Limb (tissue), 2 donors: ENCODE measurements around the gene DALRD3.
"Not testable (repeated sequence)": the region's sequence is repeated elsewhere in the genome, so short reads cannot be mapped to it uniquely, and the experiment has no call there.

Source experiments
- DNase-seq, 2 donors: peaks; one replicate each; pipeline ENCODE4 v3.0.0-alpha.2; 2016; ENCODE audit errors: extremely low spot score in 2 of 2

Gene DALRD3

DNA sequence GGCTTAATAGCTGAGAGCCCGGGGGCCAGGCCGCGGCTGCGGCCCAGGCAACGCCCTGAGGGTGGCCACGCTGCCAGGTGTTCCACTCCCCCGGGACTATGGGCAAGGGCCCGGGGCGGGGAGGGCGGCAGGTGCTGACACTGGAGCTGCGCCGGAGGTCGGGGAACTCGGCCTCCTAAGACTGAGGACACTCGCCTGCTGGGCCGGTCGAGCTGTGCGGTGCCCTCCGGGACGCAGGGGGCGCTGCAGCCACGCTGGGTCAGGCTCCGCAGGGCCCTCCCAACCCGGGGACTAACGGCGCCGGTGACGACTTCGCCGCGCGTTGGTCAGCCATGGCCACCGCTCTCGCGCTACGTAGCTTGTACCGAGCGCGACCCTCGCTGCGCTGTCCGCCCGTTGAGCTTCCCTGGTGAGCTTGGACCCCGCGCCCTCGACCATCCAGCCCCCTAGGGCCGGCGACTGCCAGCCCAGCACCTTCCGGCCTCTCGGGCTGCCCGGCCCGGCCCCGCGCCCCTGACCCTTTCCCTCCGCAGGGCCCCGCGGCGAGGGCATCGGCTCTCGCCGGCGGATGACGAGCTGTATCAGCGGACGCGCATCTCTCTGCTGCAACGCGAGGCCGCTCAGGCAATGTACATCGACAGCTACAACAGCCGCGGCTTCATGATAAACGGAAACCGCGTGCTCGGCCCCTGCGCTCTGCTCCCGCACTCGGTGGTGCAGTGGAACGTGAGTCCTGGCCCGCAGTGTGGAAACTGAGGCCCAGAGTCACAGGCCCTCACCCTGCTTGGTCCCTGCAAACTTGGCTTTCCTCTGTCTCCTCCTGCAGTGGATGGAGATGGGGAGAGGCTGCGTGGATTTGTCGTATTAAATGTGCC is 3.7 kb upstream of the DALRD3 start, which contains the start of gene NDUFAF3:
TSS of gene NDUFAF3 (plus strand) at position 309 of the 875 bp plus-strand sequence. CDS start at position 333, 24 bp downstream.
- DNase-seq: peak; percentile 86 to 97

DNA sequence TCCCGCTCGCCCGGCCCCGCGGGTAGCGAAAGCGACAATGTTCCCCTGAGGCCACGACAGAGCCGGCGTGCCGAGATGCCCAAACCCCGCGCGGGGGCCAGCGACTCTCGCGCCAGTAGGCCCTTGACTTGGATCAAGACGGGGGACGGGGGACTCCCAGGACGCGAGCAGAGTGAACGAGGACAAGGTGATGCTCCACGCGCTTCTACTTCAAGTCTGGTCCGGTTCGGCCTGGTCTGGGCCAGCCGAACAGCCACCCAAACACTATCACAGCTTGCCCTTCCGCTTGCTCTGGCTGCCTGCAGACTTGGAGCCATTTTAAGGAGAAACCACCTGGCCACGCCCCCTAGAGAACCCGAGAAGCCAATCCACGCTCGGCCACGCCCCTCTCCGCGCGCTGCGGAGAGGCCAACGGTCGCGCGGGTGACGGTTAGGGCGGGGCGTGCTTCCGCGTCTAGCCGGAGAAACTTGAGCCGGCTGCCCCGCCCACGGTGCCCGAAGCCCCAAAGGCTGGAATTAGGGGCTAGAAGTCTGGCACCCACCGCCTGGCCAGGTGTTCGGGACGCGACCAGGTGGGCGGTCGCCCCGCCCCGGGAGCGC is 2.9 kb upstream of the DALRD3 start:
- DNase-seq: peak; percentile 97 to 99

DNA sequence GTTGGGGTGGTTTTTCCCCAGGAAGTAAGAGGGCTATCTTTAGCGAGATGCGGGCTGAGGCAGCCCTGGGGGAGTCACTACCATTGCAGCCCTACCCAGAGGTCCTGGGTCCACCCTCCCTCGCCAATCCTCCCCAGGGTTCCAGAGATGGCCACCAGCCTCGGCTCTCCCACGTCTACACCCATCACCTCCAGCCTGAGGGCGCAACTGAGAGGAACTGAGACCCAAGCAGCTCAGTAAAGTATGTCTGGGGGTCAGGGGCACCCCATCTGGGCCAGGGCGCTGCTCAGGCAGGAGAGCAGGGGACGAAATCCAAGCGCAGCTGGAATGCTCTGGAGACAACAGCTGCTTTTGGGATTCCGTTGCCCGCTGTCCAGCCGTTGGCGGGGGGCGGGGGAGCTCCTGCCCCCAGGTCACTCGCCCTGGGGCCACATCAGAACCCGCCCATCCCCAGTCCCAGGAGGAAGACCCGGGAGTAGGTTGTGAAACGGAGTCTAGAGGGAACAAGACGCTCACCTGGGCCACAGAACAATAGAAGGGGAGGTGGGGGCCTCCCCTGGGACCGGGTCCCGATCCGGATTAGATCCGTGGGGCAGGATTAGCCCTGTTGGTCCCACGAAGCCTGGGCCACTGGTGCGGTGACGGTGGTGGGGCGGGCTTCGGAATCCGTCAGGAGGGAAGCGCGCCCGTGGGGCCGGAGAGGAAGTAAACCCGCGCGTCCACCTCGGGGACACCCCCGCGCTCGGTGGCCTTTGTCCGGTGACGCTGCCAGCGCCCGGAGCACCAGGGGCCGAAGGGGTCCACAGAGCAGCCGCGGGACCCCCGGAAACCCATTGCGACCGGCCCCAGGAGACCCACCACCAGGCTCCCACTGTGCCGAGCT is 2.2 kb upstream of the DALRD3 start:
- peak in 1 of 2 donors; percentile 64 for DNase-seq

DNA sequence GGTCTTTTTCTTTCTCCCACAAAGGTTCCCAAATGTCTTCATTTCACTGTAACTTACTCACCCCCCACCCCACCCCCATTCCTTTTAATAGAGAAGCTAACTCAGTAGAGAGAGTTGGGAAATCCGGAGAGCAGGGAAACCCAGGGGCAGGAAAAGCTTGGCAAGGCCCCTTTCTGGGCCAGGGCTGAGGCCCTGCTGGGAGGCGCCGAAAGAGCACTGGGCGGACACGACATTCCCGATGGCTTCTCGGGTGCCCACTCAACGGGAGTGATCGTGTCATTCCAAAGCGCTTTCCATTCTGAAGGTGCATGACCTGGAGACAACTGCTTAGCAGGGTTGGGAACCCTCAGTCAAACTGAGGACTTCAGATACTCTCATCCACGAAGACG is 1.6 kb upstream of the DALRD3 start:
- DNase-seq: no peak

DNA sequence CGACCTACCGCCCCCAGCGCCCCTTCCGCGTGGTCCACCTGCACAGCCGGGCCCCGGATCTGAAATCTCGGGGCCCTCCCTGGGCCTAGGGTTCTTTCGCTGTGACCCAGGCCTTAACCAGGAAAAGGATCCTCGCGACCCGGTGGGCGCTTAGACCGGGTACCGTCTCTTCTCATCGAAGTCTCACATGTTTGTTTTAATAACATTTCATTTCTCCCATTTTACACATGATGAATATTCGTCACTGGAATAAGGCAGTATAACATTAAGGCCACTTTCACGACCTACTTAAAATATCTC is 277 bp upstream of the DALRD3 start:
- DNase-seq: no peak

DNA sequence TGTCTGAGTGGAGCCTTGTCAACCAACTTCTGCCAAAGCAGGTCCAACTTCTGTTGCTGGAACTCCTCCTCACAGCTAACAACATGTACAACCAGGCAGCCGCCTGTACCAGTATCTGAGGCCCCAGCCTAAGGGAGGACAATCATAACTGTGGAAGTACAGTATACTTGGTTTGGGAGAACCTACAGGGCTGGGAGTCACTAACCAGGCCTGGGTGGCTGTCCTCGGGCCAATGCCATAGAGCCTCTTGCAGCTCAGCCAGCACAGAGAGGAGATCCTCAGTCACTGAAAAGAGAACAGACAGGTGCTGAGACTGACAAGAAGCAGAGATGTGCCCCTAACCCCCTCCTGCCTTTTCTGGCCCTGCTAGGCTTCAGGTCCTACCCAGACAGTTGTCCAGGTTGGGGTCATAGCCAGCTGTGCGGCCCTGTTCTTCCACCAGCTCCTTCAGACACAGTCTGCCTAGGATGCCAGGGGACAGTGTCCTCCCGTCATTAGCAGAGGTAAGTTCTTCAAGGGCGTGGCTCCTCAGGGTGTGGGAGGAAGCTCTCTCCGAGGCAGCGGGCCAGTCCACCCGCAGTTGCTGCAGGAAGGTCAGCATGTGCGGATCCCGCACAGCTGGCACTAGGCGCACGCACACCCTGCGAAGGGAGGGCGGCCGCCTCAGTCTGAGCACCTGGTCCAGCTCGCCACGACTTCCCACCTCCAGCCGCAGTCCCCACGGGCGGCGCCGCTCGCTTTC is 980 bp downstream of the DALRD3 start:
- no peak for DNase-seq

DNA sequence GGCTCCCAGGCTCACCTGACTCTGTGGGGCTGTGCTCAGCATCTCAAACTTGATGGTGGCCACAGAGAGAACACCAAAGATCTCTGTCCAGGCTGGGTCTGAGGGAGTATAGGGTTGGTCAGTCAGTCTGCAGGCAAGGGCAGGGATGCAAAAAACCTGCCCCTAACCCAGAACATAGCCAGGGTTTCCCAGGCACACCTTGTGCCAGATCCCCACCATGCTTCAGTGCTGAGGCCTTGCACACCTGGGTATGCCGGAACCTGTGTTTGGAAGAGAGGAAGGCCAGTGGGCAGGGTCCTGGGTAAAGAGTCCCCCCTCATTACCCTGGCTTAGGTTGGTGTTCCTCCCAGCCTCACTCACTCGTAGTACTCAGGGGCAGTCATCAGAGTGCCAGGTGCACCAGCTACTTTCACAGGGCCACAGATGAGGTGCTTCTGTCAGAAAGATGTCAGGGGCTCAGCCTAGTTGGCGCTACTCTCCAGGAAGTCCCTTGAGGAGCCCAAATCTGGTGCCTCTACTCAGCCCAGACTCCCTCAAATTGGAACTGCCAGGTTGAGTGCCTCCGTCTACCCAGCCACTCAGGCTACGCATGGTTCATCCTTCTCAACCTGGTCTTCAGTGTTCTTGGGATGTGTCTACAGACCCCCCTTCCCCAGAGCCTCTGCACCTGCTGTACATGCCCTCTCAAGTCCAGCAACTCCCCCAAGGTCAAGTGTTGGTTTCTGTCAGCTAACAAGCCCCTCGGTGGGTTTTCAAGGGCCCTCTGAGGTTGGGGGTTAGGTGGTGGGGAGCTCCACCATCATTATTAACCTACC is 1.8 kb downstream of the DALRD3 start:
- no peak for DNase-seq

DNA sequence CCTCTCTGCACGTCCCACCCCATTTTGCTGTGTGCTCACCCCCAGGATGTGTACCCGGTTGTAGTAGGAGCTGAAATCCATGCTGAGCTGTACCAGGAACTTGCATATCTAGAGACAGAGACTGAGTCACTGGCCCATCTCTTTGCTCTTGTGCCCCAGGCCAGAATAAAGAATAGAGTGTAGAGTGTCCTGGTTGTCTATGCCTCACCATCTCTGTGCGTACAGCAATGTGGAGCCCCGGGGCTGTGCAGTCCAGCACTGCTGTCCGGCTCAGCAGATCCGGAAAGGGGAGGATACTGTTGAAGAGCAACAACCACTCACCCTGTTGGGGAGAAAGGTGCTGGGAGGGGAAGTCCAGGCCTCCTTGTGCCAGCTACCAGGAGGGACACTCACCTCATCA is 2.6 kb downstream of the DALRD3 start:
- DNase-seq: no peak

DNA sequence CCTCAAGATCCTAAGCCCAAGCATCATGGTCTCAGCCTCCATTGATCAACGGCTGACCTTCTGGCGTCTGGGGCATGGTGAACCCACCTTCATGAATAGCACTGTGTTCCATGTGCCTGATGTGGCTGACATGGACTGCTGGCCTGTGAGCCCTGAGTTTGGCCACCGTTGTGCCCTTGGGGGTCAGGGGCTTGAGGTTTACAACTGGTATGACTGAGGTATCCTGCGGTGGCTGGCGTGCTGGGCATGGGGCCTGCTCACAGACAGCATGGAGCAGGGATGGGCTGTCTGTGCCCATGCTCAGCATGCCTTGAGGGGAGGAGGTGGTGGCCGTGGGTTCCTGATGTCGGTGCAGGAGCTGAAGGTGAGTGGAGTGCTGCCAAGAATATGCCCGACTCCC is 3.3 kb downstream of the DALRD3 start:
- DNase-seq: no peak

DNA sequence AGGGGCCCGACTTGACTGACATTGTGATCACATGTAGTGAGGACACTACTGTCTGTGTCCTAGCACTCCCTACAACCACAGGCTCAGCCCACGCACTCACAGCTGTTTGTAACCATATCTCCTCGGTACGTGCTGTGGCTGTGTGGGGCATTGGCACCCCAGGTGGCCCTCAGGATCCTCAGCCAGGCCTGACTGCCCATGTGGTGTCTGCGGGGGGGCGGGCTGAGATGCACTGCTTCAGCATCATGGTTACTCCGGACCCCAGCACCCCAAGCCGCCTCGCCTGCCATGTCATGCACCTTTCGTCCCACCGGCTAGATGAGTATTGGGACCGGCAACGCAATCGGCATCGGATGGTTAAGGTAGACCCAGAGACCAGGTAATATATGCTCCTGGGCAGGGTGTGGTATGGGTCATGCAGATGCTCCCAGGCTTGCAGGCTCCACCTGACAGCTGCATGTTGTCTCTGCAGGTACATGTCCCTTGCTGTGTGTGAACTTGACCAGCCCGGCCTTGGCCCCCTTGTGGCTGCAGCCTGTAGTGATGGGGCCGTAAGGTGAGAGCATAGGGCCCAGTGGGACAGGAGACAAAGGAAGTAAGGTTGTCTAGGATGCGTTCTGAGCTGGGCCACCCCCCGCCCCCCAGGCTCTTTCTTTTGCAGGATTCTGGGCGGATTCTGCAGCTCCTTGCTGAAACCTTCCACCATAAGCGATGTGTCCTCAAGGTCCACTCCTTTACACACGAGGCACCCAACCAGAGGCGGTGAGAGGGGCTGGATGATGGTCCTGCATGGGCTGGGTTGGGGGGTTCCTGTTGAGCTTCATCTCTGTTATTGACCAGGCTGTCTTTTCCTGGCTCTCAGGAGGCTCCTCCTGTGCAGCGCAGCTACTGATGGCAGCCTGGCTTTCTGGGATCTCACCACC is 4.4 kb downstream of the DALRD3 start:
- no peak for DNase-seq

DNA sequence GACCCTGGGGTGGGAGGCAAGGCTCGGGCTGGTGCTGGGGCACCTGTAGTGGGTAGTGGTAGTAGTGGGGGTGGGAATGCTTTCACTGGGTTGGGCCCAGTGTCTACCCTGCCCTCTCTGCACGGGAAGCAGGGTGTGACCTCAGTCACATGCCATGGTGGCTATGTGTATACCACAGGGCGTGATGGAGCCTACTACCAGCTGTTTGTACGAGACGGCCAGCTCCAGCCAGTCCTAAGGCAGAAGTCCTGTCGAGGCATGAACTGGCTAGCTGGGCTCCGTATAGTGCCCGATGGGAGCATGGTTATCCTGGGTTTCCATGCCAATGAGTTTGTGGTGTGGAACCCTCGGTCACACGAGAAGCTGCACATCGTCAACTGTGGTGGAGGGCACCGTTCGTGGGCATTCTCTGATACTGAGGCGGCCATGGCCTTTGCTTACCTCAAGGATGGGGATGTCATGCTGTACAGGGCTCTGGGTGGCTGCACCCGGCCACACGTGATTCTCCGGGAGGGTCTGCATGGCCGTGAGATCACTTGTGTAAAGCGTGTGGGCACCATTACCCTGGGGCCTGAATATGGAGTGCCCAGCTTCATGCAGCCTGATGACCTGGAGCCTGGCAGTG is 5.2 kb downstream of the DALRD3 start:
- no peak for DNase-seq

DNA sequence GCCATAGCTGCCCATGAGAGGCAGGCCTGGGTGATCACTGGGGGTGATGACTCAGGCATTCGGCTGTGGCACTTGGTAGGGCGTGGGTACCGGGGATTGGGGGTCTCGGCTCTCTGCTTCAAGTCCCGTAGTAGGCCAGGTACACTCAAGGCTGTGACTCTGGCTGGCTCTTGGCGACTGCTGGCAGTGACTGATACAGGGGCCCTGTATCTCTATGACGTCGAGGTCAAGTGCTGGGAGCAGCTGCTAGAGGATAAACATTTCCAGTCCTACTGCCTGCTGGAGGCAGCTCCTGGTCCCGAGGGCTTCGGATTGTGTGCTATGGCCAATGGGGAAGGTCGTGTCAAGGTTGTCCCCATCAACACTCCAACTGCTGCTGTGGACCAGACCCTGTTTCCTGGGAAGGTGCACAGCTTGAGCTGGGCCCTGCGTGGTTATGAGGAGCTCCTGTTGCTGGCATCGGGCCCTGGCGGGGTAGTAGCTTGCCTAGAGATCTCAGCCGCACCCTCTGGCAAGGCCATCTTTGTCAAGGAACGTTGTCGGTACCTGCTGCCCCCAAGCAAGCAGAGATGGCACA is 5.9 kb downstream of the DALRD3 start:
- DNase-seq: no peak

DNA sequence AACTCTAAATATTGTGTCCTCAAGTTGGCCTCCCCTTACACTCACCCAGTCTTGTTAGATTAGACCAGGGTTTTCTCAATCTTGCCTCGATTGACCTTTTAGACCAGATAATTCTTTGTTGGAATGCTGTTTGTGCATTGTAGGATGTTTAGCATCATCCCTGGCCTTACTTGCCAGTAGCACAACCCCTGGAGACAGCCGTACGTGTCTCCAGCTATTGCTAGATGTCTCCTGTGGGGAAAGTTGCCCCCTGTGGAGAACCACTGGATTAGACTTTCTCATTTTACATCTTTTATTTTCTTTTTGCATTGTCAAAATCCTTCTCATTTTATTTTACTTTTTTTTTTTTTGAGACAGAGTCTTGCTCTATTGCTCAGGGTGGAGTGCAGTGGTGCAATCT is 9.0 kb downstream of the DALRD3 start:
- no peak for DNase-seq

DNA sequence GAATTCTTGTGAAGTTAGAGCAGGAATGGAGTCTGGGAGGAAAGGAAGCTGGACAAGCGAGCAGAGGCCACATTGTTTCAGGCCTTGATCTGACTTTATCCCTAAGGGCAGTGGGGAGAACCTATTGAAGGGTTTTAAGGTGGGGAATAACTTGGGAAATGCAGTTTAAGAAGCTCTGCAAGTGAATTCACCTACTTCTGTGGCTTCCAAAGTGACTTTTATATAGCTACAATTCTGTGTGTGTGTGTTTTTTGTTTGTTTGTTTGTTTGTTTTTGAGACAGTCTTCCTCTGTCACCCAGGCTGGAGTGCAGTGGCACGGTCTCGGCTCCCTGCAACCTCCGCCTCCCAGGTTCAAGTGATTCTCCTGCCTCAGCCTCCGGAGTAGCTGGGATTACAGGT is 9.8 kb downstream of the DALRD3 start:
- DNase-seq: not testable (repeated sequence)

DNA sequence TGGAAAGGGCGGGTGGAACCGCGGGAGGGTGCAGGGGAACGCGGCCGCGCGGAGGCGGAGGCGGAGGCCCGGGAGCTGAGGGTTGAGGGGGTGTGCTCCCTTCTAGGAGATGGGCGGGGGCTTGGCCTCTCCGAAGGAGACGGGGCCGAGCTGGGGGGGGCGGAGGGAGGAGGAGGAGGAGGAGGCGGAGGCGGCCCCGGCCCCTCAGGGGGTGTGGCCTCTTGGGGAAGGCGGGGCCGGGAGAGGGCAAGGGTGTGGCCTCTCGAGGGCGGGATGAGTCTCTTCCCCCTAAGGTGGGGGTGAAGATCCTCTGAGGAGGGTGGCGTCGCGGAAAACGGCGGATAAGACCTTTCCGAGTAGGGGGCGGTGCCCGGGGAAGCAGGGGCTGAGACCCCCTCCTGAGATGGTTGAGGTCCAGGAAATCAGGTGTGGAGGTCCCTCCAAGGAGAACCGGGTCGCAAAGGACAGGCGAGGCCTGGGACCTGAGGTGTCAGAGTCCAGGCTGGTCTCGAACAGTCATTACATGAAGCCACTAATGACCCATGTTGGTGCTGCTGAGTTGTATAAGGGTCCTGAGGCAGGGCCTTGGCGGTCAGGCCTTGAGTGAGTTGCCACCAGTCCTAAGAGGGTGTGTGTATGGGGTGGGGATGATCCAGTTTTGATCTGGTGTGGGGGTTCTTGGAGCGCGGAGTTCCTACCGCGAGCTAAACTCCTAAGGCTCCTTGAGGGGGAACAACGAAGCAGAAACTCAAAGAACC is 10.4 kb downstream of the DALRD3 start:
- peak; percentile 77 to 92 for DNase-seq

DNA sequence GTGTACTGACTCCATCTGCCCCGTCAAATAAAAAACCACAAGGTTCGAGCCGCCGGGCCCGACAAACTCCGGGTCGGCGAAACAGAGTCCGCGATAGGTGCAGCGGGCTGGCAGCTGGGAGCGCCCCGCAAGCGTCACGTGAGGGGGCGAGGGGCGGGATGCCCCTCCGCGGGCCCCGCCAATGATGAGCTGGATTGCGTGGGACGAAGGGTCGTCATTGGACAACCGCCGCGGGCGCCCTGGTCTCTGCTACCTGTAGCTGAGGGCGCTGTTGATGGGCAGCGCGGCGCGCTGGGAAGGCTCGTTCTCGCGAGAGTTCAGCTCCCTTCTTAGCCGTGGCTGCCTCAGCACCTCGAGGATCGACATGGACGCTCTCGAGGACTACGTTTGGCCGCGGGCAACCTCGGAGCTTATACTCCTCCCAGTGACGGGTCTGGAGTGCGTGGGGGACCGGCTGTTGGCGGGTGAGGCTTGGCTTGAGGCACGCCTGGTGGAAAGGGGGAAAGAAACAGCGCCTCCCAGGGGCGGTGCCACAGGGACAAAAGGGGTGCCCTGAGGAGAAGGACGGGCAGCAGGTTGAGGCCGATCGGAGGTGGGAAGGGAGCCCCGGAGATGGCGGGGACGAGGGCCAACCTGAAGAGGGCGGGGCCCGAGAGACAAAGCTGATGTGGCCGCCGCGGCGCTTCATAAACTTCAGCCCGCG is 11.2 kb downstream of the DALRD3 start, which contains the start of gene WDR6:
TSS of gene WDR6 (plus strand) at position 324 of the 703 bp plus-strand sequence. CDS start at position 365, 41 bp downstream.
- peak; percentile 95 to 97 for DNase-seq

DNA sequence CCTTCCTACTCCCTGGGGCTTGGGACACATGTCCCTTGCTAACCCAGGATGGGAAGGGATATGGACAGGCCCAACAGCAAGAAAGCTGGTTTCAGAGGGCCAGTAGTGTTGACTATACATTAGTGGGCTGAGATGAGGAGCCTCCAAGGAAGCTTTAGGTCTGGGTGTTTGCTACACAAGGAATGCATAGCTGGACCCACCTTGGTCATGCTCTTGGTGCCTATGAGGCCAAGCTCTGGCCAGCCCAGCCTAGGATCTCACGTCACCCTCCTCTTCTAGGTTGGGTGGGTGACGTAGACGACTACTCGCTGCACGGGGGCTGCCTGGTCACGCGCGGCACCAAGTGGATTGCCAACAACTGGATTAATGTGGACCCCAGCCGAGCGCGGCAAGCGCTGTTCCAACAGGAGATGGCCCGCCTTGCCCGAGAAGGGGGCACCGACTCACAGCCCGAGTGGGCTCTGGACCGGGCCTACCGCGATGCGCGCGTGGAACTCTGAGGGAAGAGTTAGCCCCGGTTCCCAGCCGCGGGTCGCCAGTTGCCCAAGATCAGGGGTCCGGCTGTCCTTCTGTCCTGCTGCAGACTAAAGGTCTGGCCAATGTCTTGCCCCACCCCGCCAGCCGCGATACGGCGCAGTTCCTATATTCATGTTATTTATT is 11.8 kb downstream of the DALRD3 start:
- DNase-seq: no peak
